Transverse colon (tissue), 4 donors: ENCODE results near the gene CHPF.

Experiments used
- CTCF ChIP-seq, 5 experiments: fragments of 200-600 bp in 3 of 5; fragments of 450-650 bp in 2 of 5; sonication (generic) in 3 of 5; IDR thresholded peaks; 1 replicate in 2 of 5; 2 replicates in 3 of 5; pipeline ENCODE4 v1.5.1; 2016 to 2017; ENCODE audit warnings: antibody characterized with exemption in 5 of 5, inconsistent platforms in 3 of 5, mild to moderate bottlenecking in 2 of 5, moderate library complexity in 1 of 5
- POLR2AphosphoS5 ChIP-seq, 3 donors: sonication (generic); formaldehyde crosslinking; IDR thresholded peaks; one replicate each; pipeline ENCODE4 v1.6.1; 2016; ENCODE audit warnings: antibody characterized with exemption in 3 of 3

- no peak for TF ChIP-seq CTCF (IDR thresholded peaks at IDR 0.05)
- TF ChIP-seq POLR2AphosphoS5 (IDR thresholded peaks at IDR 0.05) = no peak
Observed at GRCh38 chr2:219493086-219493485, 50.5 kb downstream of the CHPF start.
